Measurements from ENCODE around the gene STRA8. TPM values are rescaled to one million over a fixed set of nuclear protein-coding genes. Genes with fewer than 3 reads are reported as not detected.
"Not testable (repeated sequence)": the region's sequence is repeated elsewhere in the genome, so short reads cannot be mapped to it uniquely, and the experiment has no call there.

STRA8 gene
- total and polyA plus RNA-seq, 5 donors, result not detected

- H3K27me3 ChIP-seq (ENCODE audit: control insufficient read depth, insufficient read depth), result no peaks in the 10 kb centered on the region
- ATAC-seq (no peak), DNase-seq (no peak)
- intact Hi-C loops (cut with DNase I), result no loop called here
- no peak overlapping the region for H3K4me3 ChIP-seq (ENCODE audit: low read length)
- no peaks in the 10 kb centered on the region for H3K9me3 ChIP-seq (ENCODE audit: control insufficient read depth, low read length)
- H3K4me1 ChIP-seq (ENCODE audit: control insufficient read depth, insufficient read depth, low read length), result peaks cover 5% of the 10 kb centered on the region
- no peak overlapping the region for H3K27ac ChIP-seq (ENCODE audit: low read length)
- 90% methylated on average over 7 of the region's 7 CpGs for WGBS
These were observed 26.7 kb upstream of the STRA8 start for GRCh38 chr7:135206941-135207391.

- WGBS, result 86% methylated on average over 8 of the region's 8 CpGs
- ATAC-seq, result no peak
These were observed 26.1 kb upstream of the STRA8 start for GRCh38 chr7:135207406-135208101.

DNA sequence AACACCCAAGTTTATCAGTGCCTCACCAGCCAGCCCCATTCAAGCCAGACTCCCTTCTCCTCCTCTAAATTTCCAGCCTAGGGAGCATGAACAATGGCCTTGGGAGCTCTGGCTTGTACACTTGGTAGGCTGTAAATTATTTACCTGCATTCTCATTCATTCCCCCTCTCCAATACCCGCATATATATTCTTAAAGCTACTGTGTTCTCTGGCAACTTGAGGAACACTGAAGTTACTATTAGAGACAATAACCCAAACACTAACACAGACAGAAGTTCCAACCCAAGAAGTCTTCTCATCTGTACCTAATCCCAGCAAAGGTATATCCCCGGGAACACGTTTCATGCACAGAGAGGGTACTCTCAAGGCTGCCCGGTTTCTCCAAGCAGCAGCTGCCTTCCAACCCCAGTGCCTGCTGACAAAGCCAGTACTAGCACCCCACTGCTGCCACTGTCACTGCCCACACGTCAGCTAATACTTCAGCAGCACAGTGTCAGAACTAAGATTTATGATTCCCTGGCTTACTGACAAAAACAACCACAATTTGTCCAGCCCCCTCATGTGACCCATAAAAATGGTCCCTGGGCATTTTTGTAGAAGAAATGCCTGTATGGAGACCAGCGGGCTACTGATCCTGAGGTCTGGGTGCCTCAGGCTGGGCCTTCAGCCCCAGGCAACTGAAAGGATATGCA lies 25.4 kb upstream of the STRA8 start:
- no peak for ATAC-seq
- H3K9me3 ChIP-seq (ENCODE audit: control insufficient read depth, low read length), result no peaks in the 10 kb centered on the region
- WGBS, result 85% methylated on average over 6 of the region's 6 CpGs
- H3K27ac ChIP-seq (ENCODE audit: low read length), result no peak overlapping the region
- no peak overlapping the region for H3K4me3 ChIP-seq (ENCODE audit: low read length)
- H3K4me1 ChIP-seq (ENCODE audit: control insufficient read depth, insufficient read depth, low read length), result peaks cover 5% of the 10 kb centered on the region
- intact Hi-C loops (cut with DNase I), result no loop called here
- no peaks in the 10 kb centered on the region for H3K27me3 ChIP-seq (ENCODE audit: control insufficient read depth, insufficient read depth)
- peak in 1 of 3 donors; percentile 31 for DNase-seq

More at GRCh38 chr7:135207406-135208101, 26.1 kb upstream of the STRA8 start:
- no peak overlapping the region for H3K27ac ChIP-seq (ENCODE audit: low read length)
- H3K4me1 ChIP-seq (ENCODE audit: control insufficient read depth, insufficient read depth, low read length), result peaks cover 5% of the 10 kb centered on the region
- intact Hi-C loops (cut with DNase I), result no loop called here
- no peak overlapping the region for H3K4me3 ChIP-seq (ENCODE audit: low read length)
- H3K27me3 ChIP-seq (ENCODE audit: control insufficient read depth, insufficient read depth), result no peaks in the 10 kb centered on the region
- H3K9me3 ChIP-seq (ENCODE audit: control insufficient read depth, low read length), result no peaks in the 10 kb centered on the region
- no peak for DNase-seq

GRCh38 chr7:135209225-135209834 lies 24.3 kb upstream of the STRA8 start:
- Histone ChIP-seq H3K4me1 (ENCODE audit: control insufficient read depth, insufficient read depth, low read length) (peaks cover 5% of the 10 kb centered on the region), H3K27ac (ENCODE audit: low read length) (no peak overlapping the region), H3K27me3 (ENCODE audit: control insufficient read depth, insufficient read depth) (no peaks in the 10 kb centered on the region), H3K9me3 (ENCODE audit: control insufficient read depth, low read length) (no peaks in the 10 kb centered on the region), H3K4me3 (ENCODE audit: low read length) (no peak overlapping the region)
- WGBS, result 87% methylated on average over 7 of the region's 7 CpGs
- no peak for ATAC-seq
- no peak for DNase-seq
- intact Hi-C loops (cut with DNase I), result no loop called here

- H3K27ac ChIP-seq (ENCODE audit: low read length), result peak overlapping the region; percentile 93
- WGBS, result under 1% methylated on average over 13 of the region's 13 CpGs
- no peaks in the 10 kb centered on the region for H3K9me3 ChIP-seq (ENCODE audit: control insufficient read depth, low read length)
- peak overlapping the region; percentile 66 for H3K4me3 ChIP-seq (ENCODE audit: low read length)
- intact Hi-C loops (cut with DNase I), result no loop called here
- DNase-seq, result peak in 1 of 3 donors; percentile 19
- no peak for ATAC-seq
- no peaks in the 10 kb centered on the region for H3K27me3 ChIP-seq (ENCODE audit: control insufficient read depth, insufficient read depth)
- H3K4me1 ChIP-seq (ENCODE audit: control insufficient read depth, insufficient read depth, low read length), result peaks cover 5% of the 10 kb centered on the region
These were observed 22.8 kb upstream of the STRA8 start for GRCh38 chr7:135210888-135211178.

GRCh38 chr7:135211179-135211945 lies 22.3 kb upstream of the STRA8 start, which contains the start of gene WDR91:
Gene WDR91 (minus strand): TSS chr7:135211526. CDS start chr7:135211502, 24 bp downstream.
- peaks cover 5% of the 10 kb centered on the region for H3K4me1 ChIP-seq (ENCODE audit: control insufficient read depth, insufficient read depth, low read length)
- WGBS, result under 1% methylated on average over 82 of the region's 82 CpGs
- DNase-seq (peak; percentile 95 to 99 (median 98)), ATAC-seq (peak; percentile 99)
- intact Hi-C loops (cut with DNase I), result no loop called here
- peak within 1 kb of the TSS; percentile 93 for H3K27ac ChIP-seq (ENCODE audit: low read length)
- no peaks in the 10 kb centered on the region for H3K9me3 ChIP-seq (ENCODE audit: control insufficient read depth, low read length)
- peak within 1 kb of the TSS; percentile 66 for H3K4me3 ChIP-seq (ENCODE audit: low read length)
- no peaks in the 10 kb centered on the region for H3K27me3 ChIP-seq (ENCODE audit: control insufficient read depth, insufficient read depth)

GRCh38 chr7:135211946-135212685 lies 21.5 kb upstream of the STRA8 start:
- DNase-seq, result peak; percentile 56 to 84 (median 70)
- H3K4me1 ChIP-seq (ENCODE audit: control insufficient read depth, insufficient read depth, low read length); H3K9me3 ChIP-seq (ENCODE audit: control insufficient read depth, low read length); H3K27me3 ChIP-seq (ENCODE audit: control insufficient read depth, insufficient read depth); intact Hi-C loops (cut with DNase I): not testable (repeated sequence)
- Histone ChIP-seq H3K27ac (ENCODE audit: low read length) (peak overlapping the region; percentile 54), H3K4me3 (ENCODE audit: low read length) (peak overlapping the region; percentile 66)
- peak; percentile 16 to 49 for ATAC-seq
- 47% methylated on average over 30 of the region's 30 CpGs for WGBS

DNA sequence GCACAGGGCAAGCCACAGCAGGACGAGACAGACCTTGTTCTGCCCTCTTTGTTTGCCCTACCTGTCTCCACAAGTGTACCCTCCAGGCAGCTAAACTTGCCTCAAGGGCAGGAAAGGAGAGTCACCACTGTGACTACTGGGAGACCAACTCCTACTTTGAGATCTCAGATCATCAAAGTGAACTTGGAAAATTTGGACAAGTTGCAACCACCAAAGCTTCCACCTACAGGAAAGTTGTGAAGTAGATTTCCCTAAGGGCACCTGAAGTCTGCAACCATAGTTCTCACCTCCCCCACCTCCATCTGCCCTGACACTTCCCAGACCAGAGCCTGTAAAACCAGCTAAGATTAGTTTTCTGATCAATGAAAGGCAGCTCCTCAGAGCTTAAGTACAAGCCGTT lies 19.8 kb upstream of the STRA8 start:
- Histone ChIP-seq H3K9me3 (ENCODE audit: control insufficient read depth, low read length) (no peaks in the 10 kb centered on the region), H3K27me3 (ENCODE audit: control insufficient read depth, insufficient read depth) (no peaks in the 10 kb centered on the region), H3K27ac (ENCODE audit: low read length) (no peak overlapping the region), H3K4me3 (ENCODE audit: low read length) (no peak overlapping the region), H3K4me1 (ENCODE audit: control insufficient read depth, insufficient read depth, low read length) (peaks cover 5% of the 10 kb centered on the region)
- no peak for DNase-seq
- intact Hi-C loops (cut with DNase I), result no loop called here
- no peak for ATAC-seq
- WGBS, result 75% methylated on average over 2 of the region's 2 CpGs

DNA sequence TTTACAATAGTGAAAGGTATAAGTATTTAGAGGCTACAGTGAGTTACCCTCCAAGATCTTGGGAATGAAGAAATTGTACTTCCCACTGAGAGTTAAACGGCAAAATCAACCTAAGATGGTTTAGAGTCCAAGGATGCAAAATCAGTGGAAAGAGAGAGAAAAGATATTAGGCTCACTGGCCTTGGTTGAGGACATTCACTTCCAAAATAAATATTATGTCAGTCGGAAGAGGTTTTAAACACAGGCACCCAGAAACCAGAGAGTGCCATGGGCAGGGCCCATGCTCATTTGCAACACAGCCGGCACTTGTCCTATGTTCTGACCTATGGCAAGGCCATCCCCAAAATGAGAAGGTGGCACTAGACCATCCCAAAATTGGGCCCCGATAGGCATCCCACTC lies 18.5 kb upstream of the STRA8 start:
- no peaks in the 10 kb centered on the region for H3K27me3 ChIP-seq (ENCODE audit: control insufficient read depth, insufficient read depth)
- H3K4me3 ChIP-seq (ENCODE audit: low read length), result no peak overlapping the region
- DNase-seq (no peak), ATAC-seq (no peak)
- H3K4me1 ChIP-seq (ENCODE audit: control insufficient read depth, insufficient read depth, low read length), result peaks cover 3% of the 10 kb centered on the region
- WGBS, result 78% methylated on average over 4 of the region's 4 CpGs
- H3K9me3 ChIP-seq (ENCODE audit: control insufficient read depth, low read length), result no peaks in the 10 kb centered on the region
- intact Hi-C loops (cut with DNase I), result no loop called here
- H3K27ac ChIP-seq (ENCODE audit: low read length), result no peak overlapping the region

GRCh38 chr7:135215698-135216097 lies 17.9 kb upstream of the STRA8 start:
- Histone ChIP-seq H3K27me3 (ENCODE audit: control insufficient read depth, insufficient read depth) (no peaks in the 10 kb centered on the region), H3K9me3 (ENCODE audit: control insufficient read depth, low read length) (no peaks in the 10 kb centered on the region), H3K4me1 (ENCODE audit: control insufficient read depth, insufficient read depth, low read length) (no peaks in the 10 kb centered on the region), H3K4me3 (ENCODE audit: low read length) (no peak overlapping the region), H3K27ac (ENCODE audit: low read length) (no peak overlapping the region)
- ATAC-seq (no peak), DNase-seq (no peak)
- 80% methylated on average over 3 of the region's 3 CpGs for WGBS
- intact Hi-C loops (cut with DNase I), result no loop called here
